SU-DHL-6 (cell line): ENCODE results near the gene SGSM1.

Experiments
- CTCF ChIP-seq: fragments of 200-600 bp; sonication (generic); IDR thresholded peaks from one replicate; pipeline ENCODE4 v1.5.1; 2017; ENCODE audit warnings: antibody characterized with exemption, mild to moderate bottlenecking, low read length, moderate library complexity; ENCODE audit not compliant: insufficient read depth, poor library complexity, severe bottlenecking
- EZH2phosphoT487 ChIP-seq: fragments of 200-600 bp; sonication (generic), shearing (Covaris generic); conservative IDR thresholded peaks from 2 replicates; pipeline ENCODE4 v1.6.1; 2018; ENCODE audit warnings: mild to moderate bottlenecking, antibody characterized with exemption, low read length, moderate library complexity, mixed read lengths

DNA sequence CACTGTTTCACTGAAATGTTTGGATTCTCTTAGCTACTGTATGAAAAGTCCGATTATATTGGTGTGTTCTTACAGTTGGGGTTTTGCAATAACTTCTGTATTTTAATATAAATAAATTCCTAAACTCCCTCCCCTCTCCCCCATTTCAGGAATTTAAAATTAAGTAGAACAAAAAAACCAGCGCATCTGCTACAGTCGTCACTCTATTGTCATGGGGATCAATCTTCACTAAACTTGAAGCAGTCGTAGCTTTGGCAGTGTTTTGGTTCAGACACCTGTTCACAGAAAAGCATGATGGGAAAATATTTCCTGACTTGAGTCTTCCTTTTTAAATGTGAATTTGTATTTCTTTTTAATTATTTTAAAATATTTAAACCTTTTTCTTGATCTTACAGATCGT, 40.8 kb upstream of the SGSM1 start:
- TF ChIP-seq CTCF (no peak), EZH2phosphoT487 (no peak)
